Neural crest cell (in vitro differentiated cells): Measurements from ENCODE around the gene H1-8. TPM values are rescaled to one million over a fixed set of nuclear protein-coding genes. Genes with fewer than 3 reads are reported as not detected.
A peak's percentile ranks its signal among the peaks of the same experiment; 100 is the strongest.

ENCODE experiments used
- DNase-seq: peaks from one replicate; pipeline ENCODE4 v3.0.0; 2021; ENCODE audit warnings: low read depth, mixed read lengths, low spot score
- H3K27ac Mint-ChIP-seq: one replicate; pipeline ENCODE4 v1.8.0; 2021; ENCODE audit warnings: mild to moderate bottlenecking, mixed read lengths; ENCODE audit not compliant: unreplicated experiment
- H3K27me3 Mint-ChIP-seq: 2 replicates; pipeline ENCODE4 v1.8.0; 2021; ENCODE audit warnings: low read depth, mild to moderate bottlenecking, mixed read lengths
- H3K36me3 Mint-ChIP-seq: 2 replicates; pipeline ENCODE4 v1.8.0; 2021; ENCODE audit warnings: low read depth, mild to moderate bottlenecking, mixed read lengths
- H3K4me1 Mint-ChIP-seq: 2 replicates; pipeline ENCODE4 v1.8.0; 2021; ENCODE audit warnings: mixed read lengths
- H3K4me3 Mint-ChIP-seq: one replicate; pipeline ENCODE4 v1.8.0; 2021; ENCODE audit warnings: mild to moderate bottlenecking, mixed read lengths
- H3K9me3 Mint-ChIP-seq: 2 replicates; pipeline ENCODE4 v1.8.0; 2021; ENCODE audit warnings: mixed read lengths
- total RNA-seq: library from RNA; stranded (reverse); gene quantifications from 2 replicates; pipeline ENCODE4 v1.2.1, GENCODE V29; 2021
- TF ChIP-seq, protein P1 (sequence below): fragments of 200-600 bp; sonication (generic); conservative IDR thresholded peaks from 2 replicates; pipeline ENCODE4 v1.5.0; 2021; ENCODE audit warnings: antibody characterized with exemption, mild to moderate bottlenecking

Gene H1-8
- total RNA-seq, 1 donor from 2014 or later: not detected

- H3K4me1 Mint-ChIP-seq: peaks cover 9% of the 10 kb centered on the region
- no peaks in the 10 kb centered on the region for H3K9me3 Mint-ChIP-seq
- H3K4me3 Mint-ChIP-seq: no peak overlapping the region
- H3K36me3 Mint-ChIP-seq: no peaks in the 10 kb centered on the region
- peak overlapping the region; percentile 35 for H3K27ac Mint-ChIP-seq
- no peaks in the 10 kb centered on the region for H3K27me3 Mint-ChIP-seq
- no peak for DNase-seq
- TF ChIP-seq, protein P1, sequence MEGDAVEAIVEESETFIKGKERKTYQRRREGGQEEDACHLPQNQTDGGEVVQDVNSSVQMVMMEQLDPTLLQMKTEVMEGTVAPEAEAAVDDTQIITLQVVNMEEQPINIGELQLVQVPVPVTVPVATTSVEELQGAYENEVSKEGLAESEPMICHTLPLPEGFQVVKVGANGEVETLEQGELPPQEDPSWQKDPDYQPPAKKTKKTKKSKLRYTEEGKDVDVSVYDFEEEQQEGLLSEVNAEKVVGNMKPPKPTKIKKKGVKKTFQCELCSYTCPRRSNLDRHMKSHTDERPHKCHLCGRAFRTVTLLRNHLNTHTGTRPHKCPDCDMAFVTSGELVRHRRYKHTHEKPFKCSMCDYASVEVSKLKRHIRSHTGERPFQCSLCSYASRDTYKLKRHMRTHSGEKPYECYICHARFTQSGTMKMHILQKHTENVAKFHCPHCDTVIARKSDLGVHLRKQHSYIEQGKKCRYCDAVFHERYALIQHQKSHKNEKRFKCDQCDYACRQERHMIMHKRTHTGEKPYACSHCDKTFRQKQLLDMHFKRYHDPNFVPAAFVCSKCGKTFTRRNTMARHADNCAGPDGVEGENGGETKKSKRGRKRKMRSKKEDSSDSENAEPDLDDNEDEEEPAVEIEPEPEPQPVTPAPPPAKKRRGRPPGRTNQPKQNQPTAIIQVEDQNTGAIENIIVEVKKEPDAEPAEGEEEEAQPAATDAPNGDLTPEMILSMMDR: no peak
Observed at GRCh38 chr3:129548104-129548965, 5.4 kb downstream of the H1-8 start.

GRCh38 chr3:129549006-129549800 is 6.2 kb downstream of the H1-8 start:
- H3K4me1 Mint-ChIP-seq: peaks cover 17% of the 10 kb centered on the region
- DNase-seq: no peak
- no peaks in the 10 kb centered on the region for H3K36me3 Mint-ChIP-seq
- no peaks in the 10 kb centered on the region for H3K9me3 Mint-ChIP-seq
- TF ChIP-seq, protein P1: no peak
- peak overlapping the region; percentile 50 for H3K27ac Mint-ChIP-seq
- H3K4me3 Mint-ChIP-seq: no peak overlapping the region
- no peaks in the 10 kb centered on the region for H3K27me3 Mint-ChIP-seq

DNA sequence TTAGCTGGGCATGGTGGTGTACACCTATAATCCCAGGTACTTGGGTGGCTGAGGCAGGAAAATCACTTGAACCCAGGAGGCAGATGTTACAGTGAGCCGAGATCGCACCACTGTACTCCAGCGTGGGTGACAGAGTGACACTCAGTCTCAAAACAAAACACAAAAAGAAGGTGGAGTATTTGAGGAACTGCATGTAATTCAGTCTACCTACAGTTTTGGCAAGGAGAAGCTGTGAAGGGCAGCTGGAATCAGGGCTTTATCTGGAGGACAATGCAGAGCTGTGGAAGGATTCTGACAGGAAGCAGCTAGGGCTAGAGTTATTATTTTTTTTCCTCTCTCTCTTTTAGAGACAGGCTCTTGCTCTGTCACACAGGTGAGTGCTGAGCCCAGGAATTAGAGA is 6.8 kb downstream of the H1-8 start:
- H3K27ac Mint-ChIP-seq: no peak overlapping the region
- H3K4me3 Mint-ChIP-seq: no peak overlapping the region
- H3K9me3 Mint-ChIP-seq: no peaks in the 10 kb centered on the region
- TF ChIP-seq, protein P1: no peak
- H3K27me3 Mint-ChIP-seq: no peaks in the 10 kb centered on the region
- H3K36me3 Mint-ChIP-seq: no peaks in the 10 kb centered on the region
- peaks cover 17% of the 10 kb centered on the region for H3K4me1 Mint-ChIP-seq
- no peak for DNase-seq

DNA sequence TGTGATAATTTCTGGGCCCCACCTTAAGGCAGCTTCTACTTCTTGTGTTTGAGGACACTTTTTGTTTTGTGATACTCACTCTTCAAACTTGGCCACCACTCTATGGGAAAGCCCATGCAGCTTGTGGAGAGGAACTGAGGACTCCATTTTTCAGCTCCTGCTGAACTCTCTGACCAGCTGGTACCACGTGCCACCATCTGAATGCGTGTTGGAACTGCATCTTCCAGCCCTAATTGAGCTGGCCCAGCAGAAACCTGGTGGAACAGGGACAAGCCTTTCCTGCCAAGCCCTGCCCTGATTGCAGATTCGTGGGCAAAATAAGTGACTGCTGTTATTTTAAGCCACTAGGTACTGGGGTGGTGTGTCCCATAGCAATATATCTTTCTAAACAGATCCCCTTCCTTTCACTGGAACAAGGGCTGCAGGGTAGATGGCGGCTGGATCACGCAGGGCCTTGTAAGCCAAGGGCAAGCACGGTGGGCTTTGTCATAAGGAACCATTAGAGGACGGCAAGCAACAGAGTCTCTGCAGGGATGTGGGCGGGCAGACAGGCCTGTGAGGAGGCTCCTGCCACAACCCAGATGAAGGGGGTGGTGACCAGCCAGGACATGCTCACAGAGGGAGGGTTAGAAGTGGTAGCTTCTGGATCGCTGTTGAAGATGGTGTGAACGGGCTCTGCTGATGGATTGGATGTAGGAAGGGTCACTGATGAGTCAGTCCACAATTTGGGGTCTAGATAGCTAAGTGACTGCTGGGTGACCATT is 9.5 kb downstream of the H1-8 start:
- no peaks in the 10 kb centered on the region for H3K36me3 Mint-ChIP-seq
- DNase-seq: no peak
- no peaks in the 10 kb centered on the region for H3K9me3 Mint-ChIP-seq
- peak overlapping the region; percentile 7 for H3K27ac Mint-ChIP-seq
- TF ChIP-seq, protein P1: no peak
- no peaks in the 10 kb centered on the region for H3K27me3 Mint-ChIP-seq
- peaks cover 25% of the 10 kb centered on the region for H3K4me1 Mint-ChIP-seq
- no peak overlapping the region for H3K4me3 Mint-ChIP-seq

- H3K36me3 Mint-ChIP-seq: no peaks in the 10 kb centered on the region
- no peak overlapping the region for H3K27ac Mint-ChIP-seq
- H3K9me3 Mint-ChIP-seq: no peaks in the 10 kb centered on the region
- TF ChIP-seq, protein P1: no peak
- peaks cover 32% of the 10 kb centered on the region for H3K4me1 Mint-ChIP-seq
- no peak for DNase-seq
- no peak overlapping the region for H3K4me3 Mint-ChIP-seq
- H3K27me3 Mint-ChIP-seq: no peaks in the 10 kb centered on the region
Observed at GRCh38 chr3:129553171-129553570, 10.2 kb downstream of the H1-8 start.
